H1 (cell line): ENCODE measurements around the gene OTUD6A. TPM values are rescaled to one million over a fixed set of nuclear protein-coding genes. Genes with fewer than 3 reads are reported as not detected.

Experiments used
- BACH1 ChIP-seq: IDR thresholded peaks from 2 replicates; pipeline ENCODE4 v1.6.1; 2012; ENCODE audit warnings: low read length, improper control_type of control experiment
- CHD1 ChIP-seq: IDR thresholded peaks from 2 replicates; pipeline ENCODE4 v1.6.1; 2012; ENCODE audit warnings: low read depth, low read length, improper control_type of control experiment
- GTF2F1 ChIP-seq: IDR thresholded peaks from 2 replicates; pipeline ENCODE4 v1.6.1; 2012; ENCODE audit warnings: low read depth, low read length, improper control_type of control experiment, borderline replicate concordance
- NANOG ChIP-seq: IDR thresholded peaks from 2 replicates; pipeline ENCODE4 v1.6.1; 2011; ENCODE audit warnings: low read length, low read depth, mild to moderate bottlenecking, inconsistent platforms; ENCODE audit not compliant: insufficient read depth, poor library complexity, severe bottlenecking
- PHF8 ChIP-seq: fragments of 200-600 bp; sonication (generic); conservative IDR thresholded peaks from 2 replicates; pipeline ENCODE4 v1.7.1; 2012; ENCODE audit warnings: low read depth, mild to moderate bottlenecking, inconsistent platforms, low read length, moderate library complexity
- RNF2 ChIP-seq: fragments of 200-900, 300-1000 bp; sonication (generic); IDR thresholded peaks from 2 replicates; pipeline ENCODE4 v1.7.1; 2016; ENCODE audit warnings: borderline replicate concordance, low read depth, mild to moderate bottlenecking, antibody characterized with exemption, low read length; ENCODE audit not compliant: poor library complexity, severe bottlenecking; ENCODE audit errors: missing control alignments
- SIRT6 ChIP-seq: IDR thresholded peaks from one replicate; pipeline ENCODE4 v1.7.1; 2012; ENCODE audit warnings: low read length, inconsistent platforms
- TAF1 ChIP-seq: IDR thresholded peaks from 2 replicates; pipeline ENCODE4 v1.6.1; 2011; ENCODE audit warnings: mild to moderate bottlenecking, low read depth, low read length
- polyA plus RNA-seq, 7 experiments: library from polyadenylated mRNA; depleted of rRNA in 3 of 7; stranded (reverse) in 5 of 7; unstranded in 2 of 7; fragments of >200 nt in 5 of 7; fragments of 200-250 nt in 2 of 7; gene quantifications; 1 replicate in 5 of 7; 2 replicates in 1 of 7; 4 replicates in 1 of 7; pipeline versions ENCODE4 v1.2.1 to v1.2.3, GENCODE V29; 2011 to 2013; ENCODE audit warnings: missing spikeins in 2 of 7, mixed read lengths in 2 of 7
- total RNA-seq: library from RNA; stranded (reverse); fragmentation: NEBNext Ultra II Directional; extraction: Animal tissue kit (Norgen Biotek cat#: 25700); gene quantifications from 2 replicates; pipeline ENCODE4 v1.2.1, GENCODE V29; 2021

Gene OTUD6A
- total and polyA plus RNA-seq, 2 of the 8 experiments (the other 6 are each of a cell fraction or from before 2014, with no cell fraction given) = 0.09 to 0.17 TPM

DNA sequence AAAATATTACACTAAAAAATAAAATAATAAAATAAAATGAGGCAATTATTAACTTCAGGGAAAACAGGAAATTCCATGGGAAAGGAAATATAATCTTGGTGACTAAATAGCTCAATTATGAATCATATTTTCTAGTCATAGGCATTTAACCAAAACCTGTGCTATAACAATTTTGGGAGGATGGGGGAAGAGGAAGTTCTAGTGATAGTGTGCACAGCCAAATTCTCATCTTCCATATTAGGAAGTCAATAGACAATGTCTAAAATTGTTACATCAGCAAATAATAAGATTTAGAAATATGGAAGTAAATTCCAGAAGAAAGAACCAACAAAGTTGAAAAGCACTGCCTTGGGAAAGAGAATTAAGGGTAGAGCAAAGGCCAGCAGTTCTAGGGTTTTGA is 15.3 kb upstream of the OTUD6A start (continued):
- TF ChIP-seq NANOG (no peak), GTF2F1 (no peak), SIRT6 (no peak), RNF2 (no peak), TAF1 (no peak), BACH1 (no peak), PHF8 (no peak), CHD1 (no peak)
